Activated CD4-positive, alpha-beta T cell treated with anti-CD3 and anti-CD28 coated beads, Interleukin-2, amount 10 ng/mL, durations not matched to agents 7 days and 5 days (primary cell): ENCODE measurements around the gene UBE2L5. TPM values are rescaled to one million over a fixed set of nuclear protein-coding genes. Genes with fewer than 3 reads are reported as not detected.

Source experiments
- CTCF ChIA-PET: fragments of 350-600 bp; sonication (Branson Sonifier 250); formaldehyde crosslinking; loops from one replicate; lab custom pipeline; 2021; ENCODE audit warnings: antibody characterized with exemption; lab: Charles Lee
- POLR2A ChIA-PET: fragments of 350-600 bp; sonication (Branson Sonifier 250); formaldehyde crosslinking; loops from one replicate; lab custom pipeline; 2021; ENCODE audit warnings: antibody characterized with exemption; lab: Charles Lee
- DNase-seq: peaks from one replicate; pipeline ENCODE4 v3.0.0-alpha.2; 2020
- H3K27ac Mint-ChIP-seq: one replicate; pipeline ENCODE4 v1.8.0; 2021; ENCODE audit warnings: mild to moderate bottlenecking, moderate library complexity, mixed read lengths
- H3K27me3 Mint-ChIP-seq: one replicate; pipeline ENCODE4 v1.8.0; 2021; ENCODE audit warnings: mixed read lengths
- H3K36me3 Mint-ChIP-seq: one replicate; pipeline ENCODE4 v1.8.0; 2021; ENCODE audit warnings: low read depth, mixed read lengths
- H3K4me1 Mint-ChIP-seq: one replicate; pipeline ENCODE4 v1.8.0; 2021; ENCODE audit warnings: mixed read lengths
- H3K4me3 Mint-ChIP-seq: one replicate; pipeline ENCODE4 v1.8.0; 2021; ENCODE audit warnings: mild to moderate bottlenecking, moderate library complexity, mixed read lengths
- H3K9me3 Mint-ChIP-seq: one replicate; pipeline ENCODE4 v1.8.0; 2021; ENCODE audit warnings: mixed read lengths
- total RNA-seq, 2 experiments: library from RNA; stranded (reverse); gene quantifications; one replicate each; pipeline ENCODE4 v1.2.3, GENCODE V29; 2021

Gene UBE2L5
- total RNA-seq, 2 experiments from 2014 or later, result 0.17 TPM; not detected in 1

DNA sequence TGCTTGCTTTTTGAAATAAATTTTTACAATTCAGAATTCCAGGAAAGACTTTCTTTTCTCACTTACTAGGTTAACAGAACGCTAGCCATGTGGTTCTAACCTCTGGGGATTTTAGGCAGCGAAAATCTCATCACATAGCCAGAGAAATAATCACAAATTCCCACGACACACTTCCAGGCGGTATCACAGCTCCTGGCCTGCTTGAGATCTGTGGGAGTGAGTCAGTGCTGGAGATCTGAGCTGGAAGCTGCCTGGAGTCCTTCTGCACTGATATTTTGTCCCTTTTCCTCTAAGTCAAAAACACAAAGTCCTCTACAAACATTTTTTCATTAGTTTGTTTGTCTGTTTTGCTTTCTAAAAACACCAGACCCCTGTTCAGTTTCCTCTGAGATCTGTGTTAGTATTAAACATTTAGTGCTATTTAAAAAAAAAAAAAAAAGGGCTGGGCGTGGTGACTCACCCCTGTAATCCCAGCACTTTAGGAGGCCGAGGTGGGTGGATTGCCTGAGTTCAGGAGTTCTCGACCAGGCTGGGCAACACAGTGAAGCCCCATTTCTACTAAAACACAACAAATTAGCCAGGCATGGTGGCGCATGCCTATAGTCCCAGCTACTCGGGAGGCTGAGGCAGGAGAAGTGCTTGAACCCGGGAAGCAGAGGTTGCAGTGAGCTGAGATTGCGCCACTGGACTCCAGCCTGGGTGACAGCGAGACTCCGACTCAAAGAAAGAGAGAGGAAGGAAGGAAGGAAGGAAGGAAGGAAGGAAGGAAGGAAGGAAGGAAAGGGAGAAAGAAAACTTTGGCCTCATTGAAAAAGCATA, 12.2 kb upstream of the UBE2L5 start:
- Mint-ChIP-seq H3K27ac (peak overlapping the region; percentile 15), H3K9me3 (no peaks in the 10 kb centered on the region), H3K27me3 (peaks cover 5% of the 10 kb centered on the region), H3K36me3 (peaks cover 3% of the 10 kb centered on the region), H3K4me1 (peaks cover 34% of the 10 kb centered on the region), H3K4me3 (no peak overlapping the region)
- no peak for DNase-seq
- ChIA-PET CTCF (interaction anchor here (1.0 kb wide), 1 partner anchor 257 kb away, joined by 4 read pairs; no protein-coding TSS in a partner anchor), POLR2A (no interaction called here)

DNA sequence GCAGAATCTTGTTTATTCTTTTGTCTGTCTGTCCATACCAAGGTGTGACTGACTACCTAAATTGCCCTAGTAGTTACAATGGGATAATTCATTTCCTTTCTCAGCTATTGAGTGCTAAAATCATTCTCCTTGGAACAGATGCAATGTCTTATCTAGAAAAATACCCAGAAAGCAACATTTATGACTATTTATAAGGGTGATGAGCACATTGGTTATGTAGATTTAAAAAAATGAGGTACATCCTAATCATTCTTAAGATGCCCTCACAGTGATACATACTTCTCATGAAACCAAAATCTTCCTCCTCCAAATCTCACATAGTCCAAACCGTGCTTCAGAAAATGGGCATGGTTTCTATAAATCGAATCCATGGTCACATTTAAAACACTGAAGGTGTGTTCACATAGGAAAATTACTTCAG, 11.6 kb upstream of the UBE2L5 start:
- POLR2A ChIA-PET, result no interaction called here
- peaks cover 3% of the 10 kb centered on the region for H3K36me3 Mint-ChIP-seq
- peaks cover 5% of the 10 kb centered on the region for H3K27me3 Mint-ChIP-seq
- CTCF ChIA-PET, result interaction anchor here (1.2 kb wide), 1 partner anchor 19 kb away, joined by 3 read pairs; no protein-coding TSS in a partner anchor
- H3K4me1 Mint-ChIP-seq, result peaks cover 40% of the 10 kb centered on the region
- H3K9me3 Mint-ChIP-seq, result no peaks in the 10 kb centered on the region
- no peak for DNase-seq
- H3K27ac Mint-ChIP-seq, result no peak overlapping the region
- H3K4me3 Mint-ChIP-seq, result no peak overlapping the region

- Mint-ChIP-seq H3K27me3 (no peaks in the 10 kb centered on the region), H3K27ac (no peak overlapping the region), H3K36me3 (peaks cover 3% of the 10 kb centered on the region), H3K4me3 (no peak overlapping the region), H3K4me1 (peaks cover 38% of the 10 kb centered on the region), H3K9me3 (no peaks in the 10 kb centered on the region)
- no peak for DNase-seq
- POLR2A ChIA-PET, result no interaction called here
- CTCF ChIA-PET, result interaction anchor here (0.7 kb wide), 1 partner anchor 269 kb away, joined by 3 read pairs; no protein-coding TSS in a partner anchor
Observed at GRCh38 chr13:30412346-30412745, 9.9 kb upstream of the UBE2L5 start.

- POLR2A ChIA-PET, result interaction anchor here (0.6 kb wide), 1 partner anchor 43 kb away, joined by 5 read pairs; no protein-coding TSS in a partner anchor
- CTCF ChIA-PET, result interaction anchor here (0.9 kb wide), 1 partner anchor 20 kb away, joined by 3 read pairs; no protein-coding TSS in a partner anchor
- no peaks in the 10 kb centered on the region for H3K9me3 Mint-ChIP-seq
- peaks cover 31% of the 10 kb centered on the region for H3K4me1 Mint-ChIP-seq
- H3K27me3 Mint-ChIP-seq, result no peaks in the 10 kb centered on the region
- no peak overlapping the region for H3K27ac Mint-ChIP-seq
- no peak overlapping the region for H3K4me3 Mint-ChIP-seq
- H3K36me3 Mint-ChIP-seq, result no peaks in the 10 kb centered on the region
- no peak for DNase-seq
Observed at GRCh38 chr13:30413842-30414241, 8.5 kb upstream of the UBE2L5 start.

GRCh38 chr13:30415430-30416030, 6.8 kb upstream of the UBE2L5 start:
- no peaks in the 10 kb centered on the region for H3K9me3 Mint-ChIP-seq
- peaks cover 26% of the 10 kb centered on the region for H3K4me1 Mint-ChIP-seq
- H3K36me3 Mint-ChIP-seq, result no peaks in the 10 kb centered on the region
- H3K4me3 Mint-ChIP-seq, result no peak overlapping the region
- POLR2A ChIA-PET, result no interaction called here
- CTCF ChIA-PET, result interaction anchor here (1.0 to 1.1 kb wide), 2 partner anchors 19 to 39 kb away, joined by 3 read pairs; no protein-coding TSS in a partner anchor
- DNase-seq, result no peak
- no peaks in the 10 kb centered on the region for H3K27me3 Mint-ChIP-seq
- H3K27ac Mint-ChIP-seq, result no peak overlapping the region

GRCh38 chr13:30416471-30416870, 5.8 kb upstream of the UBE2L5 start:
- no peak for DNase-seq
- no peaks in the 10 kb centered on the region for H3K27me3 Mint-ChIP-seq
- no peaks in the 10 kb centered on the region for H3K36me3 Mint-ChIP-seq
- H3K4me3 Mint-ChIP-seq, result no peak overlapping the region
- ChIA-PET CTCF (interaction anchor here (0.7 to 1.1 kb wide), 2 partner anchors 14 to 38 kb away, joined by 3 read pairs; no protein-coding TSS in a partner anchor), POLR2A (no interaction called here)
- peaks cover 33% of the 10 kb centered on the region for H3K4me1 Mint-ChIP-seq
- H3K27ac Mint-ChIP-seq, result no peak overlapping the region
- no peaks in the 10 kb centered on the region for H3K9me3 Mint-ChIP-seq

- no peak overlapping the region for H3K27ac Mint-ChIP-seq
- H3K27me3 Mint-ChIP-seq, result peaks cover 4% of the 10 kb centered on the region
- ChIA-PET CTCF (interaction anchor here (1.0 kb wide), 2 partner anchors 10 to 28 kb away, joined by 3 to 5 read pairs; no protein-coding TSS in a partner anchor), POLR2A (no interaction called here)
- H3K4me1 Mint-ChIP-seq, result peaks cover 36% of the 10 kb centered on the region
- no peak for DNase-seq
- H3K9me3 Mint-ChIP-seq, result no peaks in the 10 kb centered on the region
- H3K36me3 Mint-ChIP-seq, result no peaks in the 10 kb centered on the region
- H3K4me3 Mint-ChIP-seq, result no peak overlapping the region
Observed at GRCh38 chr13:30418075-30418716, 4.1 kb upstream of the UBE2L5 start.

- Mint-ChIP-seq H3K9me3 (no peaks in the 10 kb centered on the region), H3K4me3 (no peak overlapping the region), H3K27me3 (peaks cover 4% of the 10 kb centered on the region), H3K36me3 (no peaks in the 10 kb centered on the region), H3K27ac (peak overlapping the region; percentile 6), H3K4me1 (peaks cover 36% of the 10 kb centered on the region)
- ChIA-PET POLR2A (no interaction called here), CTCF (interaction anchor here (0.6 to 1.0 kb wide), 6 partner anchors 27 to 145 kb away, joined by 3 to 4 read pairs (median 3); no protein-coding TSS in a partner anchor)
- no peak for DNase-seq
Observed at GRCh38 chr13:30418717-30419459, 3.4 kb upstream of the UBE2L5 start.

GRCh38 chr13:30421093-30422053, 920 bp upstream of the UBE2L5 start:
- Mint-ChIP-seq H3K36me3 (no peaks in the 10 kb centered on the region), H3K4me1 (peaks cover 26% of the 10 kb centered on the region), H3K4me3 (peak overlapping the region; percentile 75), H3K9me3 (no peaks in the 10 kb centered on the region), H3K27me3 (peaks cover 4% of the 10 kb centered on the region), H3K27ac (peak overlapping the region; percentile 75)
- POLR2A ChIA-PET, result interaction anchor here (1.0 kb wide), 1 partner anchor 44 kb away, joined by 3 read pairs; the partner anchor contains the start of gene HMGB1
- peak; percentile 54 for DNase-seq
- CTCF ChIA-PET, result interaction anchor here (1.0 to 1.1 kb wide), 2 partner anchors 8 to 10 kb away, joined by 4 read pairs; no protein-coding TSS in a partner anchor

DNA sequence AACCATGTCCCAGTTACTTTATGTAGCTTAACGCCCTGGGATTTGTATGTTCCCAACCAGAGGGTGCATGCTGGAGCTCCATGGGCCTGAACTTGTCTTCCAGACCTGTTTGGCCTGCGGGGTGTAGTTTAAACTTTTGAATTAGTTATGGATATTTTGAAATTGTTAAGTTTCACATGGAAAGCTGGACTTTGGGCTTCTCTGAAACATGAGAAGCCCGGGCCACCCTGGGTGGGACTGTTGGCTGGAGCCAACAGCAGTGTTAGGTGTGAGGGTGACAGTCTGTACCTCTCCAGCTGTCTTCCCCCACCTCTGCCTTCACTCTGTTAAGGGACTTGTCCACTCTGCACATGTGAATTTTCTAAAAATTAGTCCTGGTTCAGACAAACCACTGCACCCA, 1.6 kb downstream of the UBE2L5 start:
- peaks cover 3% of the 10 kb centered on the region for H3K9me3 Mint-ChIP-seq
- POLR2A ChIA-PET, result interaction anchor here (0.6 kb wide), 1 partner anchor 101 kb away, joined by 5 read pairs; no protein-coding TSS in a partner anchor
- CTCF ChIA-PET, result interaction anchor here (0.7 to 1.3 kb wide), 2 partner anchors 44 to 198 kb away, joined by 3 read pairs; no protein-coding TSS in a partner anchor
- H3K27me3 Mint-ChIP-seq, result peaks cover 4% of the 10 kb centered on the region
- peaks cover 24% of the 10 kb centered on the region for H3K4me1 Mint-ChIP-seq
- H3K4me3 Mint-ChIP-seq, result no peak overlapping the region
- no peak for DNase-seq
- no peak overlapping the region for H3K27ac Mint-ChIP-seq
- H3K36me3 Mint-ChIP-seq, result no peaks in the 10 kb centered on the region

DNA sequence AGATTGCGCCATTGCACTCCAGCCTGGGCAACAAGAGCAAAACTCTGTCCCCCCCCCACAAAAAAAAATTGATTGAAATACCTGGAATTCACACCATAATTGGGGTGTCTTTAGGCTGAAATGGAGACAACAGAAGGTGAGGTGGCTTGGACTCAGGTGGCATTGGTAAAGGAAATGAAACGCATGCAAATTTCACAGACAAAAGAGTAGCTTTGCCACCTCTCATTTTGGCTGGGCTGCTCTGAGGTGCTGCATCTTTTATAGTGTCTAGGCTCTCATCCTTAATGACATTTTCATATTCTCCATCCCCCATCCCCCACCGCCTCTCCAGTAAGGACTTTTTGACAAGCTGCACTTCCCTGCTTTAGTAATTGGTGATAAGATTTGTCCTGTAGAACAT, 6.9 kb downstream of the UBE2L5 start:
- Mint-ChIP-seq H3K4me1 (peaks cover 29% of the 10 kb centered on the region), H3K9me3 (peaks cover 3% of the 10 kb centered on the region), H3K27ac (no peak overlapping the region), H3K36me3 (no peaks in the 10 kb centered on the region), H3K4me3 (no peak overlapping the region), H3K27me3 (no peaks in the 10 kb centered on the region)
- ChIA-PET CTCF (interaction anchor here (0.6 to 1.5 kb wide), 6 partner anchors 8 to 77 kb away, joined by 3 to 4 read pairs (median 3); no protein-coding TSS in a partner anchor), POLR2A (no interaction called here)
- DNase-seq, result no peak
